Measurements from ENCODE around the gene OSBPL7. TPM values are rescaled to one million over a fixed set of nuclear protein-coding genes. Genes with fewer than 3 reads are reported as not detected.

The OSBPL7 gene
- total and polyA plus RNA-seq, 2 of the 13 experiments (the other 11 are each of a cell fraction or from before 2014, with no cell fraction given): 4.7 to 6.6 TPM

- TF ChIP-seq ZNF597 (CRISPR knock-in tag; IDR thresholded peaks at IDR 0.05) (no peak), BCL3 (CRISPR knock-in tag; IDR thresholded peaks at IDR 0.05) (0 out of 2 replicates have a peak, but pooled peaks have one; percentile 61), RFXANK (CRISPR knock-in tag; IDR thresholded peaks at IDR 0.05) (no peak), ZNF12 (CRISPR knock-in tag; IDR thresholded peaks at IDR 0.05) (peak; percentile 80), SNRNP70 (IDR thresholded peaks at IDR 0.05; ENCODE audit: low read depth, low read length) (no peak), ZNF7 (CRISPR knock-in tag; IDR thresholded peaks at IDR 0.05) (0 out of 2 replicates have a peak, but pooled peaks have one; percentile 43), ZNF3 (CRISPR knock-in tag; IDR thresholded peaks at IDR 0.05) (no peak), KLF11 (CRISPR knock-in tag; IDR thresholded peaks at IDR 0.05) (peak; percentile 95), ZNF709 (CRISPR knock-in tag; IDR thresholded peaks at IDR 0.05) (no peak), ZNF143 (CRISPR knock-in tag; IDR thresholded peaks at IDR 0.05) (no peak), ZNF557 (CRISPR knock-in tag; IDR thresholded peaks at IDR 0.05) (0 out of 2 replicates have a peak, but pooled peaks have one; percentile 87), ZFP90 (CRISPR knock-in tag; IDR thresholded peaks at IDR 0.05; ENCODE audit: borderline replicate concordance) (no peak), BRD4 (CRISPR knock-in tag; IDR thresholded peaks at IDR 0.05) (no peak), PRPF4 (IDR thresholded peaks at IDR 0.05; ENCODE audit: low read depth, low read length, poor library complexity, severe bottlenecking) (no peak), ZFY (CRISPR knock-in tag; IDR thresholded peaks at IDR 0.05) (no peak), NAIF1 (CRISPR knock-in tag; IDR thresholded peaks at IDR 0.05; ENCODE audit: borderline replicate concordance) (no peak), RNF2 (conservative IDR thresholded peaks at IDR 0.05; ENCODE audit: low read depth) (no peak), ZNF670 (CRISPR knock-in tag; IDR thresholded peaks at IDR 0.05; ENCODE audit: borderline replicate concordance) (peak; percentile 43; the same call in 1 of the 2 replicates), CBX2 (IDR thresholded peaks at IDR 0.05; ENCODE audit: low read depth, low read length) (no peak), CBX2 (CRISPR knock-in tag; IDR thresholded peaks at IDR 0.05; ENCODE audit: low read depth) (no peak), HMG20B (CRISPR knock-in tag; conservative IDR thresholded peaks at IDR 0.05) (0 out of 2 replicates have a peak, but pooled peaks have one; percentile 39)
- TF ChIP-seq, protein P1, sequence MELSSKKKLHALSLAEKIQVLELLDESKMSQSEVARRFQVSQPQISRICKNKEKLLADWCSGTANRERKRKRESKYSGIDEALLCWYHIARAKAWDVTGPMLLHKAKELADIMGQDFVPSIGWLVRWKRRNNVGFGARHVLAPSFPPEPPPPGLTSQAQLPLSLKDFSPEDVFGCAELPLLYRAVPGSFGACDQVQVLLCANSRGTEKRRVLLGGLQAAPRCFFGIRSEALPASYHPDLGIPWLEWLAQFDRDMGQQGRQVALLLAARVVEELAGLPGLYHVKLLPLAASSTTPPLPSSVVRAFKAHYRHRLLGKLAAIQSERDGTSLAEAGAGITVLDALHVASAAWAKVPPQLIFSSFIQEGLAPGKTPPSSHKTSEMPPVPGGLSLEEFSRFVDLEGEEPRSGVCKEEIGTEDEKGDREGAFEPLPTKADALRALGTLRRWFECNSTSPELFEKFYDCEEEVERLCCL (CRISPR knock-in tag; IDR thresholded peaks at IDR 0.05; ENCODE audit: borderline replicate concordance): no peak; the same call in 1 of the 2 replicates
- TF ChIP-seq, protein P2, sequence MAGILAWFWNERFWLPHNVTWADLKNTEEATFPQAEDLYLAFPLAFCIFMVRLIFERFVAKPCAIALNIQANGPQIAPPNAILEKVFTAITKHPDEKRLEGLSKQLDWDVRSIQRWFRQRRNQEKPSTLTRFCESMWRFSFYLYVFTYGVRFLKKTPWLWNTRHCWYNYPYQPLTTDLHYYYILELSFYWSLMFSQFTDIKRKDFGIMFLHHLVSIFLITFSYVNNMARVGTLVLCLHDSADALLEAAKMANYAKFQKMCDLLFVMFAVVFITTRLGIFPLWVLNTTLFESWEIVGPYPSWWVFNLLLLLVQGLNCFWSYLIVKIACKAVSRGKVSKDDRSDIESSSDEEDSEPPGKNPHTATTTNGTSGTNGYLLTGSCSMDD (CRISPR knock-in tag; IDR thresholded peaks at IDR 0.05): no peak
Measured at GRCh38 chr17:47785538-47786123, 36.0 kb downstream of the OSBPL7 start (continued).

All from HepG2 (cell line).